Adrenal gland (tissue), 12 donors: ENCODE measurements around the gene RABGAP1L. TPM values are rescaled to one million over a fixed set of nuclear protein-coding genes. Genes with fewer than 3 reads are reported as not detected.
A peak's percentile ranks its signal among the peaks of the same experiment; 100 is the strongest.

Source experiments
- DNase-seq, 7 donors: peaks; one replicate each; pipeline ENCODE4 v3.0.0-alpha.2; 2019 to 2020
- H3K27ac ChIP-seq, 5 donors: fragments of 200-600 bp; sonication (generic) in 4 of 5; 1 replicate in 3 of 5; 2 replicates in 2 of 5; pipeline versions ENCODE4 v1.5.1 to v1.8.0; 2016 to 2020; ENCODE audit warnings: mild to moderate bottlenecking in 1 of 5
- H3K27me3 ChIP-seq: fragments of 200-600 bp; 2 replicates; pipeline ENCODE4 v1.8.0; 2021
- H3K36me3 ChIP-seq, 2 donors: fragments of 200-600 bp; replicated peaks in 1 of 2; 1 replicate in 1 of 2; 2 replicates in 1 of 2; pipeline versions ENCODE4 v1.5.1 to v1.8.0; 2018 to 2022
- H3K4me1 ChIP-seq, 2 donors: fragments of 200-600 bp; replicated peaks in 1 of 2; 1 replicate in 1 of 2; 2 replicates in 1 of 2; pipeline versions ENCODE4 v1.5.1 to v1.8.0; 2018 to 2021
- H3K4me3 ChIP-seq, 4 donors: fragments of 200-600 bp; sonication (generic) in 3 of 4; one replicate each; pipeline ENCODE4 v1.5.1; 2016 to 2018
- H3K9me3 ChIP-seq, 3 donors: fragments of 200-600 bp; sonication (generic) in 1 of 3; replicated peaks in 1 of 3; 1 replicate in 2 of 3; 2 replicates in 1 of 3; pipeline versions ENCODE4 v1.5.1 to v1.8.0; 2016 to 2021
- CTCF ChIP-seq, 6 experiments: fragments of 450-650 bp in 4 of 6; fragments of 200-600 bp in 2 of 6; sonication (generic) in 1 of 6; IDR thresholded peaks; 1 replicate in 5 of 6; 2 replicates in 1 of 6; pipeline versions ENCODE4 v1.5.1 to v1.8.0; 2016 to 2021; ENCODE audit warnings: antibody characterized with exemption in 6 of 6, mild to moderate bottlenecking in 2 of 6, moderate library complexity in 1 of 6
- POLR2A ChIP-seq, 2 donors: fragments of 450-650 bp; IDR thresholded peaks; one replicate each; pipeline ENCODE4 v1.6.1; 2017; ENCODE audit warnings: antibody characterized with exemption in 2 of 2, mild to moderate bottlenecking in 2 of 2, moderate library complexity in 1 of 2
- WGBS, 4 donors: extraction: QIAGEN DNeasy Blood & Tissue Kit in 2 of 4; methylation state at CpG; one replicate each; pipeline versions ENCODE4 v1.1.5 to v1.1.7; 2013 to 2017; 5-methylcytosine and 5-hydroxymethylcytosine counted together
- intact Hi-C, 2 donors: fragments of 100-400 bp; cut with DNase I; formaldehyde crosslinking; loops; one replicate each; pipeline versions ENCODE4 v1.14.1 to v1.15.0; 2022 to 2023
- polyA plus RNA-seq, 3 donors: library from polyadenylated mRNA; stranded (reverse); fragments of 200-250 nt in 2 of 3; fragments of 350-450 nt in 1 of 3; fragmentation: Illumina TruSeq in 1 of 3; extraction: RNeasy Lipid Tissue Mini Kit (QIAGEN cat#74804) in 1 of 3; gene quantifications; one replicate each; pipeline ENCODE4 v1.2.3, GENCODE V29; 2013 to 2014
- total RNA-seq, 9 donors: library from RNA; depleted of rRNA in 4 of 9; stranded (reverse); fragments of >200 nt in 4 of 9; fragments of 120-200 nt in 1 of 9; fragmentation: NEBNext Ultra II Directional in 1 of 9; extraction: Animal tissue kit (Norgen Biotek cat#: 25700) in 1 of 9; gene quantifications; one replicate each; pipeline versions ENCODE4 v1.1.0 to v1.2.4, GENCODE V29; 2013 to 2023
- donor health status: healthy with polysubstance abuse.
- donor health status: Bipolar disorder and iron deficiency.
- donor health status: DM: yes; HTN: yes; CAD: no.
- donor health status: DM: no; HTN: no; CAD: no.
- donor health status: DM: no; HTN: no; CAD: no.
- donor health status: DM: yes; HTN: yes; CAD: no.

RABGAP1L gene
- total and polyA plus RNA-seq, 12 donors: 10.4 to 29.9 (median 19.7) TPM

GRCh38 chr1:174988986-174989385 is 829.7 kb downstream of the RABGAP1L start:
- H3K27ac ChIP-seq: peak overlapping the region in 2 of 5 donors; percentile 87
- intact Hi-C loops: loop anchor here in 1 of 2 donors (10.0 kb wide), 1 partner anchor 224 kb away; no protein-coding TSS in a partner anchor
- WGBS, 4 donors: 92 to 97% (median 94%) methylated on average over 3 of the region's 3 CpGs

GRCh38 chr1:174989536-174990220 is 830.4 kb downstream of the RABGAP1L start:
- 32 to 56% (median 41%) methylated on average over 5 of the region's 5 CpGs for WGBS, 4 donors
- no peak for TF ChIP-seq CTCF (IDR thresholded peaks at IDR 0.05)
- TF ChIP-seq POLR2A (IDR thresholded peaks at IDR 0.05): no peak
- Histone ChIP-seq H3K9me3 (no peaks in the 10 kb centered on the region), H3K4me1 (peaks cover 11 to 18% of the 10 kb centered on the region in 2 donors), H3K4me3 (peak overlapping the region in 1 of 4 donors; percentile 65), H3K27me3 (no peaks in the 10 kb centered on the region), H3K36me3 (no peaks in the 10 kb centered on the region), H3K27ac (peak overlapping the region; percentile 20 to 87 (median 87))
- intact Hi-C loops: loop anchor here in 1 of 2 donors (10.0 kb wide), 1 partner anchor 225 kb away; no protein-coding TSS in a partner anchor
- peak in 4 of 7 donors; percentile 34 to 45 (median 42) for DNase-seq

More at GRCh38 chr1:174988986-174989385, 829.7 kb downstream of the RABGAP1L start:
- DNase-seq: no peak
- Histone ChIP-seq H3K36me3 (no peaks in the 10 kb centered on the region), H3K27me3 (no peaks in the 10 kb centered on the region), H3K4me1 (peaks cover 11 to 18% of the 10 kb centered on the region in 2 donors), H3K9me3 (no peaks in the 10 kb centered on the region), H3K4me3 (no peak overlapping the region)
- TF ChIP-seq POLR2A (IDR thresholded peaks at IDR 0.05): no peak
- no peak for TF ChIP-seq CTCF (IDR thresholded peaks at IDR 0.05)

- H3K9me3 ChIP-seq: no peaks in the 10 kb centered on the region
- DNase-seq: peak in 3 of 7 donors; percentile 31 to 37 (median 31)
- H3K4me1 ChIP-seq: peaks cover 11 to 18% of the 10 kb centered on the region in 2 donors
- peak overlapping the region in 3 of 4 donors; percentile 3 to 65 (median 44) for H3K4me3 ChIP-seq
- intact Hi-C loops: no loop called here
- 4 to 8% (median 6%) methylated on average over 6 of the region's 6 CpGs for WGBS, 4 donors
- TF ChIP-seq POLR2A (IDR thresholded peaks at IDR 0.05): peak in 1 of 2 donors; percentile 45
- TF ChIP-seq CTCF (IDR thresholded peaks at IDR 0.05): no peak
- no peaks in the 10 kb centered on the region for H3K36me3 ChIP-seq
- peak overlapping the region; percentile 45 to 87 (median 87) for H3K27ac ChIP-seq
- no peaks in the 10 kb centered on the region for H3K27me3 ChIP-seq
Observed at GRCh38 chr1:174990382-174990999, 831.2 kb downstream of the RABGAP1L start.

- 80 to 89% (median 85%) methylated on average over 1 of the region's 1 CpG for WGBS, 4 donors
- H3K4me3 ChIP-seq: no peak overlapping the region
- TF ChIP-seq CTCF (IDR thresholded peaks at IDR 0.05) (no peak), POLR2A (IDR thresholded peaks at IDR 0.05) (no peak)
- H3K4me1 ChIP-seq: peaks cover 11 to 18% of the 10 kb centered on the region in 2 donors
- no peak for DNase-seq
- no peaks in the 10 kb centered on the region for H3K9me3 ChIP-seq
- intact Hi-C loops: no loop called here
- H3K27me3 ChIP-seq: no peaks in the 10 kb centered on the region
- no peak overlapping the region for H3K27ac ChIP-seq
- H3K36me3 ChIP-seq: no peaks in the 10 kb centered on the region
Observed at GRCh38 chr1:174991473-174991872, 832.2 kb downstream of the RABGAP1L start.
